HG02642 (cell line): Measurements from ENCODE around the gene ENPP4.
A peak's percentile ranks its signal among the peaks of the same experiment; 100 is the strongest.
"Not testable (repeated sequence)": the region's sequence is repeated elsewhere in the genome, so short reads cannot be mapped to it uniquely, and the experiment has no call there.

Source experiments
- ATAC-seq: cut with Tn5 transposase; IDR thresholded peaks from one replicate; pipeline ENCODE4 v1.9.1; 2021; ENCODE audit warnings: mild to moderate bottlenecking; ENCODE audit not compliant: unreplicated experiment, poor library complexity

Gene ENPP4, protein sequence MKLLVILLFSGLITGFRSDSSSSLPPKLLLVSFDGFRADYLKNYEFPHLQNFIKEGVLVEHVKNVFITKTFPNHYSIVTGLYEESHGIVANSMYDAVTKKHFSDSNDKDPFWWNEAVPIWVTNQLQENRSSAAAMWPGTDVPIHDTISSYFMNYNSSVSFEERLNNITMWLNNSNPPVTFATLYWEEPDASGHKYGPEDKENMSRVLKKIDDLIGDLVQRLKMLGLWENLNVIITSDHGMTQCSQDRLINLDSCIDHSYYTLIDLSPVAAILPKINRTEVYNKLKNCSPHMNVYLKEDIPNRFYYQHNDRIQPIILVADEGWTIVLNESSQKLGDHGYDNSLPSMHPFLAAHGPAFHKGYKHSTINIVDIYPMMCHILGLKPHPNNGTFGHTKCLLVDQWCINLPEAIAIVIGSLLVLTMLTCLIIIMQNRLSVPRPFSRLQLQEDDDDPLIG

DNA sequence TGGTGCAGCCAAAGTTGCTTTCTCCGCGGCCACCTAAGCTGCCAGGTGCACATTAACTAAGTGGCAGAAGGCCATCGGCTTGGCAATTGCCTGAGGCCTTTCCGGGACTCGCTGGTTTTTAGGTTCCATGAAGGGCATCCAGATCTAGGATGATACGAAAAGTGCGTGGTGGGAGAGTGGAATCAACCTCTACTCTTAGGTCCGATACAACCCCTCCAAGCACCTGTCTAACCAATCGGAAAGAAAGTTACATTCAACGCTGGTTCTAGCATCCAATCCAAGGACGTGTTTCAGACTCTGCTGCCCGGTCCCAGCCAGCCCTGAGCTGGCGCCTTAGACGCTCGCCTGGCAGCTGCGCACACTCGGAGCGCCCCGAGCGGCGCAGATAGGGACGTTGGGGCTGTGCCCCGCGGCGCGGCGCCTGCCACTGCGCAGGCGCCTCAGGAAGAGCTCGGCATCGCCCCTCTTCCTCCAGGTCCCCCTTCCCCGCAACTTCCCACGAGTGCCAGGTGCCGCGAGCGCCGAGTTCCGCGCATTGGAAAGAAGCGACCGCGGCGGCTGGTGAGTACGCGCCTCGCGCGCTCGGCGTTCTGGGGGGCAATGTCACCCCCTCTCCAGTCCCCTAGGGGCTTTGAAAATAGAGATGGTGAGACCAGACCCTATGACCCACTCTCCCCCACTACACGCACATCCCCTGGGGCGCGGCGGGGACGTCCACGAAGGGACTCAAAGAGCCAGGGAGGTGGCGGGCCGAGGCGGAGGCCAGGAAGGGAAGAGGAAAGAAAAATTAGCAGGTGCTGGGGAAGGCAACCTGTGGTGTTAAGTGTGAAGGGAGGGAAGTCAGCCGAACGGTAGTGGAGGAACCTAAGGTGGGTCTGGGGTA lies at the start of gene ENPP4:
ENPP4 (plus strand) TSS at position 361 of the 883 bp plus-strand sequence. CDS start 9,595 bp downstream, outside the sequence.
- peak; percentile 99 for ATAC-seq

DNA sequence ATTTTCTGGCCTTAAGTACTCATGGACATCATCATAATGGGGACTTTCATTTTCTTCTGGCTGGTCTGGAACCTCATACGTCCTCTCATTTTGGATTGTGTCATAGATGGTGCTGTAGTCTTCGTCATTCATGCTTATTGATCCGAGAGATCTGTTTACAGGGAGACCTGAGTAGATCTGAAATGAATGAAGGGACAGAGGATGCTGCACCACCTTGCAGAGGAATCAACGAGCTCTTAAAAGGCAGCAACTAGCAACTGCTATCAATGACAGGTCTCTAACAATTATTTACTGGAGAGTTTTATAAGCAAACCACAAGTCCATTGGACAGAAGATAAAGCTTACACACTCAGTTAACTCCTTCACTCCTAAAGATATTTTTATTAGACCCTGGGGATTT lies 49.7 kb upstream of the ENPP4 start:
- no peak for ATAC-seq

DNA sequence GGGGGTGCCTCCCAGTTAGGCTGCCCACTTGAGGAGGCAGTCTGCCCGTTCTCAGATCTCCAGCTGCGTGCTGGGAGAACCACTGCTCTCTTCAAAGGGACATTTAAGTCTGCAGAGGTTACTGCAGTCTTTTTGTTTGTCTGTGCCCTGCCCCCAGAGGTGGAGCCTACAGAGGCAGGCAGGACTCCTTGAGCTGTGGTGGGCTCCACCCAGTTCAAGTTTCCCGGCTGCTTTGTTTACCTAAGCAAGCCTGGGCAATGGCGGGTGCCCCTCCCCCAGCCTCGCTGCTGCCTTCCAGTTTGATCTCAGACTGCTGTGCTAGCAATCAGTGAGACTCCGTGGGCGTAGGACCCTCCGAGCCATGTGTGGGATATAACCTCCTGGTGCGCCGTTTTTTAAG lies 44.1 kb upstream of the ENPP4 start:
- not testable (repeated sequence) for ATAC-seq

DNA sequence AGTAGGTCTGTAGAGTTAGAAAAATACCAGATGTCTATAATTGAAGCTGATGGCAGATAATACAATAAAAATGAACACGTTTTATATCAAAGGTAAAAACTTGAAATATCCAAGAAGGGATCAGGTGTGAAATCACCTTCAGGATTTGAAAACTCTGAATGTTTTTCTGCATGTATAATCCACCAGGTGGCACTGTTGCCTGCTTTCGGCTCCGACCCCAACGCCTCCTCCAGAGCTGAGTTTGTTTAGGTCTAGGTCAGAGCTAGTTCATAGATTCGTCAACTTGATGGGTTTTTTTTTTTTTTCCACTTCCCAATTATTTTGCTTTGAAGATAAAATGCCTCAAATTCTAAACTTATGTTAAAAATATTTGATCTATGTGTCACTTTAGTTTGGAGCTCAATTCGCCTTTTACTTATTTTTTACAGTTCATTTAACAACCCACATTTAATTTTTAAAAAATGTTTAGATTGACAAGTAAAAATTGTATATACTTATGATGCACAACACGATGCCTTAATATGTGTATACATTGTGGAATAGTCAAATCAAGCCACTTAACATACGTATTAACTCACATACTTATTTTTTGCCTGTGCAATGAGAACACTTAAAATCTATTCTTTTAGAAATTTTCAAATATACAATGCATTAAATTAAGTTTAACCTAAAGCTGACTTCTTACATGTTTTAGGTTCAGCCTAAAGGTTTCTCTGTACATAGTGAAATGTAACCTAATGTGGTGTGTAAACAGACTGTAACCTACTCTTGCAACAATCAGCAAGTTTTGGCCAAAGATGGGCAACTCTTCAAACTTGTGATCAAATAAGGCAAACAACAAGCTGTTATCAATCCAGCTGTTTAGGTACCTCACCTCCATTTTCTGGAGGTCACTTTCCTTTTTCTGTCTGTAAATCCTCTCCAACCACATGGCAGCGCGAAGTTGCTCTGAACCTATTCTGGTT lies 39.4 kb upstream of the ENPP4 start:
- peak; percentile 58 for ATAC-seq

DNA sequence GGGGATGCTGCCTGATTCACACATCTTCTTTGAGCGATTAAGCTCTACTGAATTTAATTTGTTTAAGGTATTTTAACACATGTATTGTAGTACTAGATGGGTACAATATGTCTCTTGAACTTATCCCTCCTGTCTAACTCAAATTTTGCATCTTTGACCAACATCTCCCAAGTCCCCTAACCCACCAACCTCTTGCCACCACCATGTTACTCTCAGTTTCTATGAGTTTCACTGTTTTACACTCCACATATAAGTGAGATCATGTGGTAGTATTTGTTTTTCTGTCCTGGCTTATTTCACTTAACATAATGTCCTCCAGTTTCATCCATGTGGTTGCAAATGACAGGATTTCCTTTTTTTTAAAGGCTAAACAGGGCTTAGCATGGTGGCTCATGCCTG lies 38.7 kb upstream of the ENPP4 start:
- no peak for ATAC-seq

DNA sequence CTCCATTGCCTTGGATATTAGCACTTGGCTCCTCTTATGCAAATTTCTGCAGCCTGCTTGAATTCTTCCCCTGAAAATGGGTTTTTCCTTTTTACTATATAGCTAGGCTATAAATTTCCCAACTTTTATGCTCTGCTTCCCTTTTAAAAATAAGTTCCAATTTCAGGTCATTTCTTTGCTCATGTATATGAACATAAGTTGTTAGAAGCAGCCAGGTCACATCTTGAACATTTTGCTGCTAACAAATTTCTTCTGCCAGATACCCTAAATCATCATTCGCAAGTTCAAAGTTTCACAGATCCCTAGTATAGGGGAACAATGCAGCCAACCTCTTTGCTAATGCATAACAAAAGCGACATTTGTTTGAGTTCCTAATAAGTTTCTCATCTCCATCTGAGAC lies 34.5 kb upstream of the ENPP4 start:
- no peak for ATAC-seq

DNA sequence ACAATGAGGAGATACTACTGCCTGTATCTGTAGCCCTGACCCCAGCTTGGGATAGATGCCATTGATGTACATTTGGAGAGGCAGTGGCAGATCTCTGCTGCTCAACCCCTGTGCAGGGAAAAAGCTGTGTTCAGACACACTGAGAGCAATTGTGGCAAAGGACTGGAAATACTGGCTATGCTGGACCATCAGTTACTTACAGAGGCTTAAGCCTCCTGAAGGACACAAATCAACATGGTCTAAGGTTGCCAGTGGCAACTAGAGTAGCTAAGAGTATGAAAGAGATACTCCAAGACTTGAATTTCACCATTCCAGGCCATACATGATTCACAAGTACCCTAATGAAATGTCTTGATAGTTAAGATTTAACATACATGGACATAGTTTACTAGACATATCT lies 32.4 kb upstream of the ENPP4 start:
- ATAC-seq: no peak

DNA sequence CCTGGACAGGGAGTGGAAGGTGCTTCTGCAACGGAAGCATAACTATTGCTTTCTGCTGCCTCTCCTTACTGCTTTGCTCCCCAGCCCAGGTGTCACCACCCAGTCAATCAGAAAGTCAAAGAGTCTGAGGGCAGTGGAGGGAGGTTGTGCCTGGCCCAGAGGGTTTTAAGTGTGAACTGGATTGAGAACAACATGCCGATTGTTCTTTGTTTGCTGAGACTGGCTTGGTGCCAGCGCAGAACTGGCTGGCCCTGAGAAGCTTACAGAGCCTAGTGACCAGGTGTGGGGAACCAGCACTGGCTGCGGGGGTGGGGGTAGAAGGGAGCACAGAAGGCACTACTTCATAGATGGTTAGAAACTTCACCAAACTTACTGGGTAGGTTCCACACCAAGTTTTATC lies 31.1 kb upstream of the ENPP4 start:
- ATAC-seq: no peak

DNA sequence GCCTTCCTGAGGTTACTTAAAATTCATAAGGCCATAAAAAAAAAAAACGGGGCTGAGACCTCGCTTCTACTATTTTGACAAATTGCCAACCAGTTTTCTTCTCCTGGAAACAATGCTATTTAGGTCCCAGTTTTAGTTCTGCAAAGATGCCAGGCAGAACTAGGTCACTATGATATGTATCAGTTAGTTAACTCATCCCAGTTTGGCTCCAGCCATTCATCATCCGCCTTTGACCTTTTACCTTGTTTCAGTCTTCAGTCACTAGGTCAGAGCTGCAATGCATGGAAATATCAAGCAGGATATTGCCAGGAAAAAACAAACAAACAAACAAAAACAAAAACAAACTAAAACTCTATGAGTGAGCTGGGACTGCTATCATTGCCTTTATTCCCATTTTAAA lies 29.8 kb upstream of the ENPP4 start:
- ATAC-seq: no peak

DNA sequence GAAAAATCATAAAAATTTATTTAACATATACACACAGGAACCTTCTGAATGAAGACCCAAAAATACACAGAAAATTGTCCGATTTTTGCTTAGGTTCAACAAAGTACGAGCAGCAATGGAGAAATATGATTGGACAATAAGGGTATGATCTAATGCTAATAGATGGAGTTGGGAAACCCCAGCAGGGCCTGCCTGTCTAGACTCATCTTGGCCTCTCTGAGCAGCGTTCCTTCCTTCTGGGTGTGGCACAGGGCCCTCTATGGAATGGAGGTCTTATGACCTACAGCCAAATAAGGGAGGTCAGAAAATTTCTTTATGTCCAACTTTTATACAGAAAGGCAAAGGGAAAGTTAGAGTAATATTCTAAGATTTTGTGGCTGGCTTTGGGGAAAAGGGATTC lies 27.7 kb upstream of the ENPP4 start:
- no peak for ATAC-seq

DNA sequence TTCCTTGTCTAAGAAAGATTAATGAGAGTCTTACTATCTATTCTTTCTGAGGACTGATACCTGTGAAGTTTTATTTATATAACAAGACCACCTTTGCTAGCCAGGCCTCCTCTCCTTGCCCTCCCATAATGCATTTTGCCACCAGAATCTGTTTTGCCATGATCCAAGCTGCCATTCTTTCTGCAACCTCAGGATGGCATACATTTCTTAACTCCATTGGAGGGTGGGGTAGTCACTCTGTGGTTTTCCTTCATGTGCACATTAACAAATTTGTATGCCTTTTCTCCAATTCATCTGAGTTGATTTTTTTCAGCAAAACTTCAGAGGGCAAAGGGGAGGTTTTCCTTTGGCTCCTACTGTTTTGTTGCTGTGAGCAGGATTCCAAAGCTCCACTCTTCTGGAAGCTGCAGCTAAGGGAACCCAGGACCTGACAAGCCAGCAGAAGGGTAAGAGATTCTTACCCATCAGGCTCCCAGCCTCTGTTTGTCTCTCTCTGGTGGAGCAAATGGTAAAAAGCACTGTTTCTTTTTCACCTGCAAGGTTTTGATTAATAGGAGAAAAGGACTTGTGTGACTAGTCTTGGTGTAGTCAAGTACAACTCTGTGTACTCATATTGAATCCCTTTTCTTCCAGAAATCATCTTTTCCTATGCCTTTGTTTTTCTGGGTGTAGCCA lies 26.2 kb upstream of the ENPP4 start:
- peak; percentile 15 for ATAC-seq

DNA sequence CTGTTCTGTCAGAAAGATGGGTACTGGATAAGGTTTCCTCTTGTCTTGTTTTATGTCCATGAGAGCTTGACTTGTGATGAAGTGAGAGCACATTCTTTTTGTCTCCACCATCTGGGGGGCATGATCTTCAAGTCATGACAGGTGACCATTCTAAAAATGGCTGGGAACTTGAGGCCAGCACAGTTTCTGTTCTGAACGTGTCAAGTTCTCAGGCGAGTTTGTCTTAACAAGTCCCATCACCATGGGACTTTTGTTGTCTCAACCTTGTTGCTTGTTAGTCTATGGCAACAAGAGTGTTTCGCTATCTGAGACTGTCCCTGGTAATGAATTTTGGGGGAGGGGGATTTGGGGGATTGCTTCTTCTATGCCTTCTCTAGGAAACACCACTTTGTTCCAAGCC lies 25.6 kb upstream of the ENPP4 start:
- peak; percentile 54 for ATAC-seq

DNA sequence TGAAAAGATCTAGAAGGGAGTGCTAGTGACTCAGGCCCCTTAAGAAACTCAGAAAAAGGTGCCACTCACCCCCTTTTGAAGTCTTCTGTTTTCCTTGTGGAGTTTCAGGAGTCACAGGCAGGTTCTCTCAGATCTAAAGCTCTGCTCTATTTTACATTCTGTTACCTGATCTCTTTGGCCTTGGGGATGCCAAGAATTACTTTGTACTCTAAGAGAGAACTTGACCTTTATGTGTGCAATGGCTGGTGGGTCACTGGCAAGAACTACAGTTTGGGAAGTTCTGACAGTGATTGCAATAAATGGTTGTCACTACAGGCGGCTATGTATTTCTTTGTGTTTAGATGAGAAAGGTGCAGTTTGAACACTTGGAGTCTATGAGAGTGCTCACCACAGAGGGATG lies 24.2 kb upstream of the ENPP4 start:
- ATAC-seq: no peak

DNA sequence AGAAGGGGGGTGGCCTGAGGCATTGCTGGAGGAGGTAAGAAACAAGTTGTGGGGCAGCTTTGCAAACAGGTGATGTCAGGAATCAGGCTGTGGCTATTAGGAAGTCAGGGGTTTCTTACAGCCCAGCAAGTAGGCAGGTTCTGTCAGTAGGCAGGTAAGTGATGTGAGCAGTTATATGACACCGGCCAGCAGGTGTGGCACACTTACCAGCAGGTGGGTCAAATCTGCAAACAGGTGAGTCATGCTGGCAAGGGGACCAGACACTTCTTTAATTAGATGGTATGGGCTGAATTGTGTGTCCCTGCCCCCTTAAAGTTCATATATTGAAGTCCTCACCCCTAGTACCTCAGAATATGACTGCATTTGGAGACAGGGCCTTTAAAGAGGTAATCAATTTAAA lies 16.4 kb upstream of the ENPP4 start:
- no peak for ATAC-seq

DNA sequence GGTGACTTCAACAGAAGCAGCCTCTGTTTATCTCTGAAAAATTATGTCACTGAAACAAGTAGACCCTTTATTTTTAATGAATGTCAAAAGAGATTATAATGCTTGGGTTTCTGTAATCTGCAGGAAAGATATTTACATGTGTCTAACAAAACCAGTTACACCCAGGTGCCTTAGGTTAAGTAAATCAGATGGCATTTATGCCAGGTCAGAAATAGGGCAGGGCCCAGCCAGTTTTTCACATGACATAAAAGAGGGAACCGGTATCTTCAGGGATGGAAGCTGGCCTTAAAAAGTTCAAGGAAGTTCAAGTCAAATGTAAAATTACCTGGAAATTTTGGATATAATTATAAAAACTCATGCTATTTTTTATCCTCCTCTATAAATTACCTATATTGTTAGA lies 14.2 kb upstream of the ENPP4 start:
- no peak for ATAC-seq

DNA sequence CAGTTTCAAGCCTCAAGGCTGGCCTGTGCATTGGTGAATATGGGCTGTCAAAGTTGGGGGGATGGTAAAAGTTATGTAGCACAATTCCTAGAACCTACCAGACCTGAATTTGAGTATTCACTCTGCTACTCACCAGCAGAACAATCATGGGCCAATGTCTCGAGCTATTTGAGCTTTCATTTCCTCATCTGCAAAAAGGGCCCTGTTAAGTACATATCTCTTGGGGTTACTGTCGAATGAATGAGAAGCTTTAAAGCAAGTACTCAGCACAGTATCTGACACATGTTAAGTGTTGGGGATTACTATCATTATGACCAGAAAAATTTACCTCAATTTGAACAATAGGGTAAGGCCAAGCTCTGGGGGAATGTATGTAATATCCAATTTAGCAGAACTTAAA lies 13.5 kb upstream of the ENPP4 start:
- no peak for ATAC-seq

DNA sequence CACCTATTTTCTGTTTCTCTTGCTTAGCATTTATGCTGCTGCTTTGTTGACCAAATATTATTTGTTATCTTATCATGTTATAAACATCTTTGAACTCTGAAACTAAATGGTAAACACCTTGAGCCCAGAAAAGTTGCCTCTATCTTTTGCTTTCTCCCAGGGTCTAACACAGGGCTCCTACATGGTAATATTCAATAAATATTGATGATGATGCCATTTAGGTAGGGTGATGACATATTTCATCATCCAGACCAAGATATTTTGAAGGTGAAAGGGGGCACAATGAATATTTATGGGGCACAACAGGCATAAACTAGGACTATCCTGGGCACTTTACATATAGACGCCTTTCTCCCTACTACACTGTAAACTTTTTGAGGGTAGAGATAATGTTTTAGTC lies 11.6 kb upstream of the ENPP4 start:
- ATAC-seq: no peak

DNA sequence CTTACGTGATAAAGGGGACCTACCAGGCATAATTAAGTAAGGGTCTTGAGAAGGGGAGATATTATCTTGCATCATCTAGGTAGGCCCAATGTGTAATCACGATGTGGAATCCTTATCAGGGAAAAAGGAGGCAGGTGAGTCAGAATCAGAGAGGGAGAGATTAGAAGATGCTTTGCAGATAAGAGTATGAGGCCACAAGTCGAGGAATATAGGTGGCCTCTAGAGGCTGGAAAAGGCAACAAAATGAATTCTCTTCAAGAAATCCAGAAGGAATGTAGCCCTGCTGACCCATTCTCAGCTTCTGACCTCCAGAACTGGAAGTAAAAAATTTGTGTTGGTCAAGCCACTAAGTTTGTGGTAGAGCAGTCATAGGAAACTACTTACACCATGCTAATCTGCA lies 11.0 kb upstream of the ENPP4 start:
- ATAC-seq: no peak

DNA sequence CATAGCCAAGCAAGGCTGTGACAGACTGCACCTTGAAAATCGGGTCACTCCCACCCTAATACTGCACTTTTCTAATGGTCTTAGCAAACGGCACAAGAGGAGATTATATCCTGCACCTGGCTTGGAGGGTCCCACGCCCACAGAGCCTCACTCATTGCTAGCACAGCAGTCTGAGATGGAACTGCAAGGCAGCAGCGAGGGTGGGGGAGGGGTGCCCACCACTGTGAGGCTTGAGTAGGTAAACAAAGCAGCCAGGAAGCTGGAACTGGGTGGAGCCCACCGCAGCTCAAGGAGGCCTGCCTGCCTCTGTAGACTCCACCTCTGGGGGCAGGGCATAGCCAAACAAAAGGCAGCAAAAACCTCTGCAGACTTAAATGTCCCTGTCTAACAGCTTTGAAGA lies 10.1 kb upstream of the ENPP4 start:
- ATAC-seq: not testable (repeated sequence)

DNA sequence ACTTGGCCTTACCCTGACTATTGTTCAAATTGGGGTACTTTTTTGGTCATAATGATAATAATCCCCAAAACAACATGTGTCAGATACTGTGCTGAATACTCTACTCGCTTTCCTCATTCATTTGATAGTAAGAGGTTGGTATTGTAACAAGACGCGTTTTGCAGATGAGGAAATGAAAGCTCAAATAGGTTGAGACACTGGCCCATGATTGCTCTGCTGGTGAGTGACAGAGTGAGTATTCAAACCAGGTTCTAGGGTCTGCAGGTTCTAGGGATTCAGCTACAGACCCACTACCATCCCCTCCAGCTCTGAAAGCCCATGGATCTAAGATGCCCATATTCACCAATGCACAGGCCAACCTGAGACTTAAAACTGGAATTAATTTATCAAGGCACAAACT lies 1.3 kb upstream of the ENPP4 start:
- ATAC-seq: peak; percentile 25
